HepG2 (cell line): Measurements from ENCODE around the gene ARPIN.

Experiments
- BRCA1 ChIP-seq: sonication (generic); formaldehyde crosslinking; IDR thresholded peaks from 2 replicates; pipeline ENCODE4 v1.4.0; 2020; ENCODE audit warnings: missing genetic modification reagents
- CTCF ChIP-seq: sonication (generic); formaldehyde crosslinking; IDR thresholded peaks from 2 replicates; pipeline ENCODE4 v1.5.0; 2020; ENCODE audit warnings: mild to moderate bottlenecking, missing genetic modification reagents, moderate library complexity
- ELF4 ChIP-seq: sonication (generic); formaldehyde crosslinking; IDR thresholded peaks from 2 replicates; pipeline ENCODE4 v1.5.0; 2020; ENCODE audit warnings: missing genetic modification reagents, mild to moderate bottlenecking, moderate library complexity, borderline replicate concordance
- JUN ChIP-seq: sonication (generic); formaldehyde crosslinking; IDR thresholded peaks from 2 replicates; pipeline ENCODE4 v1.4.0; 2020; ENCODE audit warnings: mild to moderate bottlenecking, missing genetic modification reagents
- MTA3 ChIP-seq: sonication (generic); formaldehyde crosslinking; IDR thresholded peaks from 2 replicates; pipeline ENCODE4 v1.4.0; 2020; ENCODE audit warnings: missing genetic modification reagents
- POLR2A ChIP-seq, 2 experiments: IDR thresholded peaks; 2 replicates each; pipeline ENCODE4 v1.6.1; 2011; ENCODE audit warnings: low read depth in 2 of 2, low read length in 2 of 2, mild to moderate bottlenecking in 1 of 2, moderate library complexity in 1 of 2; ENCODE audit not compliant: insufficient read depth in 1 of 2
- POLR2AphosphoS5 ChIP-seq: IDR thresholded peaks from 2 replicates; pipeline ENCODE4 v1.6.1; 2012; ENCODE audit warnings: low read depth, low read length
- RAD21 ChIP-seq: fragments of 450-650 bp; formaldehyde crosslinking; IDR thresholded peaks from 2 replicates; pipeline ENCODE4 v1.5.0; 2020; ENCODE audit warnings: mild to moderate bottlenecking
- TAF1 ChIP-seq: sonication (generic); formaldehyde crosslinking; IDR thresholded peaks from 2 replicates; pipeline ENCODE4 v1.4.0; 2020; ENCODE audit warnings: missing genetic modification reagents
- UBTF ChIP-seq: sonication (generic); formaldehyde crosslinking; IDR thresholded peaks from 2 replicates; pipeline ENCODE4 v1.4.0; 2020; ENCODE audit warnings: mild to moderate bottlenecking, missing genetic modification reagents
- ZNF10 ChIP-seq: sonication (generic); formaldehyde crosslinking; IDR thresholded peaks from 2 replicates; pipeline ENCODE4 v1.4.0; 2020; ENCODE audit warnings: mild to moderate bottlenecking, low read depth, missing genetic modification reagents, borderline replicate concordance
- ZNF282 ChIP-seq: fragments of 450-650 bp; IDR thresholded peaks from 2 replicates; pipeline ENCODE4 v1.6.1; 2018; ENCODE audit not compliant: partially characterized antibody
- ZNF530 ChIP-seq: sonication (generic); formaldehyde crosslinking; IDR thresholded peaks from 2 replicates; pipeline ENCODE4 v1.5.0; 2020; ENCODE audit warnings: low read depth, mild to moderate bottlenecking, missing genetic modification reagents
- ZNF615 ChIP-seq: sonication (generic); formaldehyde crosslinking; IDR thresholded peaks from 2 replicates; pipeline ENCODE4 v1.5.0; 2020; ENCODE audit warnings: mild to moderate bottlenecking, missing genetic modification reagents, borderline replicate concordance

- no peak for TF ChIP-seq BRCA1 (CRISPR knock-in tag)
- peak; percentile 25; the same call in 1 of the 2 replicates for TF ChIP-seq TAF1
- no peak for TF ChIP-seq JUN (CRISPR knock-in tag)
- no peak for TF ChIP-seq RAD21 (CRISPR knock-in tag)
- TF ChIP-seq ZNF530 (CRISPR knock-in tag): no peak
- TF ChIP-seq POLR2A (IDR thresholded peaks at IDR 0.05; ENCODE audit: insufficient read depth in 1 of 2, low read depth in 2 of 2, low read length in 2 of 2): no peak
- TF ChIP-seq ZNF10 (CRISPR knock-in tag): no peak
- no peak for TF ChIP-seq ZNF282
- TF ChIP-seq POLR2AphosphoS5: no peak
- no peak for TF ChIP-seq CTCF (CRISPR knock-in tag)
- TF ChIP-seq ELF4 (CRISPR knock-in tag): no peak
- peak; percentile 42; the same call in 1 of the 2 replicates for TF ChIP-seq UBTF (CRISPR knock-in tag)
- no peak for TF ChIP-seq ZNF615 (CRISPR knock-in tag)
- TF ChIP-seq MTA3 (CRISPR knock-in tag): no peak
Observed at GRCh38 chr15:89958107-89958805, 45.5 kb upstream of the ARPIN start.
